NCI-H1694 treated with DMSO at 0.1 percent for 48 hours (cell line): Measurements from ENCODE around the gene IL1RAP.

Source experiments
- DNase-seq: peaks from one replicate; lab custom pipeline; 2025; lab: John Stamatoyannopoulos, UW

IL1RAP gene

GRCh38 chr3:190577225-190577624 lies 63.3 kb downstream of the IL1RAP start:
- DNase-seq, result no peak

GRCh38 chr3:190579514-190580137 lies 65.7 kb downstream of the IL1RAP start:
- DNase-seq, result no peak

DNA sequence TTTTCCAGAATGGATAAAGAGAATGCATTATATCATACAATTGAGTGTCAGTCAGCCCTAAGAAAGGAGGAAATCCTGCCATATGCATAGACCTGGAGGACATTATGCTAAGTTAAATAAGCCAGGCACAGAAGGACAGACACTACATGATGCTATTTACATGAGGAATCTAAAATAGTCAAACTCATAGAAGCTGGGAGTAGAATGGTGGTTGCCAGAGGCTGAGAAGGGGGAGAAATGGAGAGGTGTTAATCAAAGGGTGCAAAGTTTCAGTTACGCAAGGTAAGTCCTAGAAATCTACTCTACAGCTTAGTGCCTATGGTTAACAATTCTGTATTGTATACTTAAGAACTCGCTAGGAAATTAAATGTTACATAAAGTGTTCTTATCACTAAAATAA lies 66.5 kb downstream of the IL1RAP start:
- no peak for DNase-seq

GRCh38 chr3:190581041-190581541 lies 67.2 kb downstream of the IL1RAP start:
- no peak for DNase-seq

DNA sequence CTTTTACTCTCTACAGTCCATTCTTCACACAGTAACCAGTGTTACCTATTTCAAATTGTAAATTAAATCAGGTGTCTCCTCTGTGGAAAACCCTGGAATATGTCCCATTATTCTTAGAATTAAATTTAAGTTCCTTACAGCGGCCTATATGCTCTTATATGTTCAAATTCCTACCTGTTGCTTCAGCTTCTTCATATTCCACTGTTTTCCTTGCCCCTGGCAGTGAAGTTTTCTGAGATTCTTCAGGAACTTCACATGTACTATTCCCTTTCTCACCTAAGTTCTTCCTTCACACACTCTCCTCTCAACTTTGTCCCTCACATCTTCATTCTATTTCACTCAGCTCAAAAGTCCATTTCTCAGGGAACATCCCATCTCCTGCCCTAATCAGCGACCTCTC lies 68.8 kb downstream of the IL1RAP start:
- DNase-seq, result no peak

GRCh38 chr3:190585805-190586630 lies 72.1 kb downstream of the IL1RAP start:
- no peak for DNase-seq

GRCh38 chr3:190586631-190587011 lies 72.7 kb downstream of the IL1RAP start:
- no peak for DNase-seq

DNA sequence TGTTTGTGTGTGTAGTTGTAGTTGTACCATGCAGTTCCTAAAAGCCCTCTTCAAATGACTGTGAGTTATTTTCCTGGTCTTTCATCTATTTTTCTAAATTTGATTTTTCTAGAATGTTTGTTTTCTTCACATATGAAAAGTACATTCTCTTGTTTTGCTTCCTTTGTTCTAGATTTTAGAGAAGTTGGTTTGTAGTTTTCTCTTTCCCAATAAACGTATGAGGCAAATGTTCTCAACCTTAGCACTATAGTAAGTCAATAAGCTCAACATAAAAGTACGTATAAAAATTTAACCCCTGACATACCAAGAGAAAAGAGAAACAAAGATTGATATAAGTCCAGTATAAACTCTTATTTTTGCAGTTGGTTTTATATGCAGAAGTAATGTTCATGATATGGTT lies 74.7 kb downstream of the IL1RAP start:
- DNase-seq, result no peak

GRCh38 chr3:190589326-190589725 lies 75.4 kb downstream of the IL1RAP start:
- DNase-seq, result no peak

DNA sequence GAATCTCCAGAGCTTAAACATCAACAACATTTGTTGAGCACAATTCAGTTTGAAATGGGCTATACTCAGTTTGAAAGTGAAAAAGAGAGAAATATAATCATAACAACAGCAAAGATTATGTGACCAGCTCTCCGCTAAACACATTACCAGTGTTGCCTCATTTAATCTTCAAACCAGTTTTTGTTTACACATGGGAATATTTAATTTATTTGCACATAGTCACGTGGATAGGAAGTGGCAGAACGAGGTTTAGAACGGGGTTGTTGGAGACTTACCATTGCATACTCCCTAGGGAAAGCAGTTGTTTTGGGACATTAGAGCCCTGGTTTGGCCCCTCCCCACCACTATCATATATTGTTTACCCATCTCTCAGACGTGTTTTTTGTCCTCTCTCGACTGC lies 77.2 kb downstream of the IL1RAP start:
- no peak for DNase-seq

GRCh38 chr3:190593075-190593474 lies 79.2 kb downstream of the IL1RAP start:
- DNase-seq, result no peak

DNA sequence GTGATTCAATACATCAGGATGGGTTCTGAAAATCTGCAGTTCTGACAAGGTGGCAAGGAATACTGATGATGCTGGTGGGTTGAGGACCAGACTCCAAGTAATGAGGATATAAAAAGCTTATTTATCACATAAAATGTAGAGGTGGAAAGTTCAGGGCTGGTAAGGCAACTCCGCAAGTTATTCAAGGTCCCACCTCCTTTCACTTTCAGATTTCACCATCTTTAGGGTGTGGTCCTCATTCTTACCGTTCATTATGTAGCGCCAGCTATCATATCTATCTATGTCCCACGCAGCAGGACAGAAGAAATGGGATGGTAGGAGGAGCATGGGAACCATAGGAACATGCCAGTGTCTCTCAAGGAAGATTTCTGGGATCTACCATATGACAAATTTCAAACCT lies 80.3 kb downstream of the IL1RAP start:
- DNase-seq, result no peak

DNA sequence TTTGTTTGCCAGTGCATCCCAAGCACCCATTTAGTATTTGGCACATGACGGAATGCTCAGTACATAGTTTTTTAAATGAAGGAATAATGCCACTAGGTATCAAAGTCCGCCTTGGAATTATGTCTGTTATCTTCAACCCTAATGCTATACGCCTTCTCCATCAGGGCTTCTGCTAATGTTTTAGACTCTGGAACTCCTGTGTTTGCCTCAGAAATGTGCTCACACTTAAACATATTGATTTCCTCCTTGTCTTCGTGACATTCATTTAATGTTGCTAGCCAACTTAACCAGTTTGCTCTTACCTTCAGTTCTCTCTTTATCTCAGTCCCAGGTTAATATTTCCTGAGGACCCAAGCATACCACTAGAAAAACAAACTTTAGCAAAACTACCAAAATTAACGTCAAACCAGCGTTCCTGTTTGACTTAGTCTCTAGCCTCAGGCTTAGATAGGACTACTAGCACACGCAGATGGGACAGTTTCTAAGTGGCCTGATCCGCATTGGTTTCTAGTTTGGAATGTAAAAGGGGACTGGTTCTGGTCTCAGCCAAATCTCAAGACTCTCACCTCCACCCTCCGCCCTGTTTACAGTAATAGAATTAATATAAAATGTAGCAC lies 81.4 kb downstream of the IL1RAP start:
- DNase-seq, result no peak

DNA sequence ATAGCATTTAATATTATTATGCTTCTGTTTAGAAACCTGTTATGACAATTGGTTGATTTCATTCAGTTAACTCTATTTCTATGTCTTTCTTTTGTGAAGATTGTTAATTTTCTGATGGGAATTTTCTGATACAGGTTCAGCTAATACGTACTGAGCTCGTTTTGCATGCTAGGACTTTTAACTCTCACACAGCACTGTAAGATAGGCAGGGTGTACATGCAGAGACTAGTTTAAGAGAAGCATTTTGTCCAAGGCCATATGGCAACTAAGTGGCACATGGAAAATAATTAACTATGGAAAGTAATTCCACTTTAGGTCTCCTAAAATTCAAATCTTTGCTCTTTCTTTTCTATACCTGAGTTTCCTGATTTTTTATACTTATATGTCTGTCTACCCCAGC lies 81.9 kb downstream of the IL1RAP start:
- no peak for DNase-seq

GRCh38 chr3:190596349-190597285 lies 82.7 kb downstream of the IL1RAP start:
- no peak for DNase-seq

GRCh38 chr3:190597291-190597690 lies 83.4 kb downstream of the IL1RAP start:
- no peak for DNase-seq

DNA sequence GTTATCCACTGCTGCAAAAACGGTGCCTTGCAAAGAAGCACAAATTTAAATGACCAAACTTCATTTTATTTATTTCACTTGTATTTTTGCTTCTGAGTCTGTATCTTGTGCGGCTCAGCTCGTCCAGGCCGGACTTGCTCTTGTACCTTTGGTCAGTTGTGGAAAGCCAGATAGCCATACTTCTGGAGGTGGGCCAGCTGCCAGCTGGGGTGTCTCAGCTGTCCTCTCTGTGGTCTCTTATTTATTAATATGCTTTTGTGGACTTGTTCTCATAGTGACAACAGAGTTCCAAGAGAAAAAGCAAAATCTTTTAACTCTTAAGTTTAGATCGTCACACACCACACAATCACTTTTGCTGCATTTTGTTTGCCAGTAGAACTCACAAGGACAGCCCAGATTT lies 87.7 kb downstream of the IL1RAP start:
- no peak for DNase-seq

- no peak for DNase-seq
Observed at GRCh38 chr3:190605385-190605784, 91.5 kb downstream of the IL1RAP start.

DNA sequence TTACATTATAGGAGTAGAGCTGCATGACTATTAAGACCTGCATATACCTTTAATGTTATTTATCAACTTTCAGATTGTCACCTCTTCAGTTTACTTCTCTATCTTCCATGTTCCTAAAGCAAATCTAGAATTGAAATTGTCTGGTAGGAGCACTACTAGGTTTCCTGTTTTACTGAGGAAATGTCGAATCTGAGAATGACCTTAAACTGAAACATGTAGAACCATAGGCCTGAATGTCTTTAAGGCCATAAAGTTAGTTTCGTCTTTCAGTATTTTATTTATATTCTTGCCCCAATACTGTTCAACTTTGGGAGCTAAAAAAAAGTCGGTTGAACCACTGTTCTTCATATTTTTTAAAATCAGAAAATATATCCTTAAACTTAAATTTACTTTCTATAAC lies 92.7 kb downstream of the IL1RAP start:
- no peak for DNase-seq

- no peak for DNase-seq
Observed at GRCh38 chr3:190607021-190607420, 93.1 kb downstream of the IL1RAP start.

GRCh38 chr3:190608850-190609589 lies 95.1 kb downstream of the IL1RAP start:
- no peak for DNase-seq
